GM18505 (cell line): ENCODE results near the gene SCO2.

Experiments used
- ATAC-seq: cut with Tn5 transposase; IDR thresholded peaks from one replicate; pipeline ENCODE4 v1.9.1; 2021; ENCODE audit not compliant: unreplicated experiment
- POLR2A ChIP-seq: IDR thresholded peaks from 4 replicates; pipeline ENCODE4 v1.6.1; 2011; ENCODE audit warnings: borderline replicate concordance; ENCODE audit not compliant: insufficient read depth, insufficient read length; ENCODE audit errors: extremely low read depth

SCO2 gene

DNA sequence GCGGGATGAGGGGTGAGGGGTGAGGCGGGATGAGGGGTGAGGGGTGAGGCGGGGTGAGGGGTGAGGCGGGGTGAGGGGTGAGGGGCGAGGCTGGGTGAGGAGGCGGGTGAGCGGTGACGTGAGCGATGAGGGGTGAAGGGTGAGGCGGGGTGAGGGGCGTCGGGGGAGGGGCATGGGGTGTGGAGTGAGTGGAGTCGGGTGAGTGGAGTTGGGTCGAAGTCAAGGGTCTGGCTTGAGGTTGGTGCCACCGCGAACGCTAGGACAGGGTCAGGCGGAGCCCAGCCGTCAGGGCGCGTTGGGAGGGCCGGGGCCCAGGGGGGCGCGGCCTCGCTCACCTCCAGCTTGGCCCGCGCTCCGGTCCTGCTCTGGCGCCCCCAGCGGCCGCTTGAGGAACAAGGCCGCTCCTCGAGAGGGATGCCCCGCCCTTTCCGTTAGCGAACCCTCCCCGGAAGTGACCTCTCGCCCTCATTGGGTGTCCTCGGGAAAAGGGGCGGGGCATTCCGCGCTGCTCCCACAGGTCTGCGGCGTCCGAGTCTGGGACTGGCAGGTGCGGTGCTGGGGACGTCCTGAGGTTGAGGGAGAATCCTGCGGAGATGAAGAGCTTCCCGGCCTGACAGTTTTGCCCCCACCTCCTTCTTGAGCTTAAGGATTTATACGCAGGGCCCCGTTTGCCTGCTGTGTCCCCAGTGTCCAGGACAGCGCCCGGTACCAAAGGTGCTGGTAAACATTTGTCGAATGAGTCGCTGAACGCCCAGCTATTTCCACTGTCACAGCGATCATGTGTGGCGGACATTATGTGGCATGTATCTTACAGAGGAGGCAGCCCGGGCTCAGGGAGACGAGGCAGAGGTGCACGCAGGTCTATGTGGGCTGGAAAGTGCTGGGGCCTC lies 37.4 kb upstream of the SCO2 start, which contains the start of gene SYCE3:
Gene SYCE3, minus strand, starts transcription at position 397 of the 890 bp plus-strand sequence. CDS start 6,514 bp downstream, outside the sequence.
- peak; percentile 90 for ATAC-seq

DNA sequence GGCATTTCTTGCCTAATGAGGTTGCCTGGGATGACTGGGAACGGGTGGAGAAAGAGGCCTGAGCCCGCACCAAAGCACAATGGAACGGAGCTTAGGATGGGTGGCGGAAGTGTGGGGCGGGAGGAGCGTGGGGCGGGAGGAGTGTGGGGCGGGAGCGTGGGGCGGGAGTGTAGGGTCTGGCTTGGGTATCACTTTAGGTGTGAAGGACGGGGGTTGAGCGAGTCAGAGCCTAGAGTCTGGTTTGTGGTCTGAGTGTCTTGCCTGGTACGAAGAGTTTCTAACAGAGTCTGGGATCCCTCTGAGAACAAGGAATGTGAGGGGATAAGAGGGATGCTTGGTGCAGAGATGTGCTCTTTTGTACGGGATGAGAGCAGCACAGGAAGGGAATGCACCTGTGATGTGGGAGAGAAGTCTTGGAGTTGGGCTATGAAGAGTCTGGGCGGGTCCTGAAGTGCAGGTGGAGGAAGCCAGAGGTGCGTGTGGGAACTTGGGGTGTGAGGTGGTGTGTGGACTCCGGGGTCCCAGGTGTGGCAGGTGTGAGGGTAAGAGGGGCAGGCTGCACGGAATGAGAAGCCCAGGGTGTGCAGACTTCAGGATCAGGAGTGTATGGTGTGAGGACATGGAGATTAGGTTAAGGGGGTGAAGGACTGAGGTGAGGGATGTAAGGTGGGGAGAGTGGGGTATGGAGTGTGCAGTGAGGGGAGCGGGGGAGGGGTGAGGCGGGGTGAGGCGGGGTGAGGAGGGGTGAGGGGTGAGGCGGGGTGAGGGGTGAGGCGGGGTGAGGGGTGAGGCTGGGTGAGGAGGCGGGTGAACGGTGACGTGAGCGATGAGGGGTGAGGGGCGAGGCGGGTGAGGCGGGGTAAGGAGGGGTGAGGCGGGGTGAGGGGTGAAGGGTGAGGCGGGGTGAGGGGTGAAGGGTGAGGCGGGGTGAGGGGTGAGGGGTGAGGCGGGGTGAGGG lies 36.3 kb upstream of the SCO2 start:
- no peak for TF ChIP-seq POLR2A
- no peak for ATAC-seq

More for the DNA sequence above, 37.4 kb upstream of the SCO2 start, which contains the start of gene SYCE3:
- TF ChIP-seq POLR2A: peak; percentile 61

DNA sequence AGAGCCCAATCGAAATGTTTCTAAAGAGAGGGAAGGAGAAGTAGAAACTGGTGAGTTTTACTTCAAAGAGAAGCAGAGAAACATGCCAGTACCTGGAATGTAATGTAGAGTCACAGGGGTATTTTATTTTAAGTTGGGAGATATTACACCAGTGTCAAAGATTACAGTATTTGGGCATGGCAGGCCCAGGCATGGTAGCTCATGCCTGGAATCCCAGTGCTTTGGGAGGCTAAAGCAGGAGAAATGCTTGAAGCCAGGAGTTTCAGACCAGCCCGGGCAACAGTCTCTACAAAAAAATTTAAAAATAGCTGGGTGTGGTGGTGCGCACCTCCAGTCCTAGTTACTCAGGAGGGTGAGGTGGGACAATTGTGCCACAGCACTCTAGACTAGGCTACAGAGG lies 34.6 kb upstream of the SCO2 start:
- ATAC-seq: no peak
- TF ChIP-seq POLR2A: no peak

DNA sequence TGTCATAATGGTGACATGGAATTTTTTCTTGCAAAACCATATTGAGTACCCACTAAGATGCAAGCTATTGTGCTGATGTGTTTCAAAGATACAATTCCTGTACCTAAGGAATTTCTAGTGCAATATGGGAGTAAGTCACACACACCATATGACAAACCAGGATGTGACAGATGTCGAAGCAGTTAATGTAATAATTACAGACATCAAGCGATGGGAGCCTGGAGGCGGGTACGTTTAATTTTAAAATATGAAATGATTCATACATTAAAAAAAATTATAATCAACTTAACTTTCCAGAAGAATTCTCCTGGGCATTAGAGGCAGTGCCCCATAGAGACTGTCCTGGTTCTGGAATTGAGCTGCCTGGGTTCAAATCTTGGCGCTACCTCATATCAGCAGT lies 31.3 kb upstream of the SCO2 start:
- ATAC-seq: no peak
- TF ChIP-seq POLR2A: no peak

DNA sequence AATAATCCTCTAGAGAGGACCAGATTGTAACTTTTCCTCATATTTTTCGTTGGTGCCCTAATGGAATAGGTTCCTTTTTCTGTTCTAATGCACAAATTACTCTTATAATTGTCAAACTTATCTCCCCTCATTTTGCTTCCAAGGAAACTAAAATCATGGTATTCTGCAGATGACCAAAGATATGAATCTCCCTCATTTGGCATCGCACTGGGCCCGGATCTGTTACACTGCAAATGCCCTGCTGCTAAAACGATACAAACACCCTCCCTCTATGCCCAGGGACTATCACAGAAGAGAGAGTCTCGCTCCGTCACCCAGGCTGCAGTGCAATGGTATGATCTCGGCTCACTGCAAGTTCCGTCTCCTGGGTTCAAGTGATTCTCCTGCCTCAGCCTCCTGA lies 27.9 kb upstream of the SCO2 start:
- no peak for ATAC-seq
- no peak for TF ChIP-seq POLR2A

DNA sequence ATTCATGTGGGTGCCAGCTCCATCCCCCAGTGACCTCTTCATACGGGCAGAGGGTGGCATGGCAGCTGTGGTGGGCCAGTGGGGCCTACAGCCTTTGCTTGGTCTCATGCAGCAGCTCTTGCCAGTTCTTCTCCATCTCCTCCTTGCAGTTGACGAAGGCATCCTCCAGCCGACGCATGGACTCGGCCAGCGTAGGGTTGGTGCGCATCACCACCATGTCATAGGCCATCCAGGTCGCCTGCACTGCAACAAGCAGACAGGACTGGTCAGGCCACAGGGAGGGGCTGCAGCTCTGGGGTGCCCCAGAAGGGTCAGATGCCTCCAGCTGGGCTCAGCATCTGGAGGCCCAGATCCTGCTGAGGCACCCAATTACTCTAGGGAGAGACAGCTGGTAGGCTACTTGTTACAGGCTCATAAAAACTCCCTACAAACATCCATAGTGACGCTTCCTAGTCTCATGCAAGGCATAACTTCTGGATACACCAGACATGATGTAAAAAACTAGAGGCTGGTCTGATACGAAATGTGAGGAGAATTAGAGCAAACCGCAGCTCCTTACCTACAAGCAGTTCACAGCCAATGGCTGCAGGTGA lies 25.9 kb upstream of the SCO2 start:
- no peak for ATAC-seq
- TF ChIP-seq POLR2A: no peak

DNA sequence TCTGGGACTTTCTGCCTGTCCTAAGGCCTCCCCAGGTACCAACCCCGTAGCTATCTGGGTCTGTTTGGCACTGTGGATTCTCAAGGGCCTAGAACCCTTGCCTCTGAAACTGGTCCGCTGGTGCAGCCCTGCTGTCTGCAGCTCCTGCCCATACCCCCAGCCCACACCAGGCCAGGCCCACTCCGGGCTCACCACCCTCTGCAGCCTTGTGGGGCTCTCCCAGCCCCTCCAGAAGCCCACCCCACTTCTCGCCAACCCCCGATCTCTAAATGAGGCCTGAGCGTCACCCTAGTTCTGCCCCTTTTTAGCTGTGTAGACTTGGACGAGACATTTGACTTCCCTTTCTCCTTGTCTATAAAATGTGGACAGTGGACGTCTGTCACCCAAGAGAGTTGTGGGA lies 25.0 kb upstream of the SCO2 start:
- no peak for TF ChIP-seq POLR2A
- ATAC-seq: no peak

DNA sequence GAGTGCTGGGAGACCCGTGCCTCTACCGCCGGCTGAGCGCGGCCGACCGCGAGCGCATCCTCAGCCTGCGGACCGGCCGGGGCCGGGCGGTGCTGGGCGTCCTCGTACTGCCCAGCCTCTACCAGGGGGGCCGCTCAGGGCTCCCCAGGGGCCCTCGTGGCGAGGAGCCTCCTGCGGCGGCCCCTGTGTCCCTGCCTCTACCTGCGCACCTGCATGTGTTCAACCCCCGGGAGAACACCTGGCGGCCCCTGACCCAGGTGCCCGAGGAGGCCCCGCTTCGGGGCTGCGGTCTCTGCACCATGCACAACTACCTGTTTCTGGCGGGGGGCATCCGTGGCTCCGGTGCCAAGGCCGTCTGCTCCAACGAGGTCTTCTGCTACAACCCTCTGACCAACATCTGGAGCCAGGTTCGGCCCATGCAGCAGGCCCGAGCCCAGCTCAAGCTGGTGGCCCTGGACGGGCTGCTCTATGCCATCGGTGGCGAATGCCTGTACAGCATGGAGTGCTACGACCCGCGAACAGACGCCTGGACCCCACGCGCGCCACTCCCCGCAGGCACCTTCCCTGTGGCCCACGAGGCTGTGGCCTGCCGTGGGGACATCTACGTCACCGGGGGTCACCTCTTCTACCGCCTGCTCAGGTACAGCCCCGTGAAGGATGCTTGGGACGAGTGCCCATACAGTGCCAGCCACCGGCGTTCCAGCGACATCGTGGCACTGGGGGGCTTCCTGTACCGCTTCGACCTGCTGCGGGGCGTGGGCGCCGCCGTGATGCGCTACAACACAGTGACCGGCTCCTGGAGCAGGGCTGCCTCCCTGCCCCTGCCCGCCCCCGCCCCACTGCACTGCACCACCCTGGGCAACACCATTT lies 23.8 kb upstream of the SCO2 start:
- ATAC-seq: no peak
- no peak for TF ChIP-seq POLR2A

DNA sequence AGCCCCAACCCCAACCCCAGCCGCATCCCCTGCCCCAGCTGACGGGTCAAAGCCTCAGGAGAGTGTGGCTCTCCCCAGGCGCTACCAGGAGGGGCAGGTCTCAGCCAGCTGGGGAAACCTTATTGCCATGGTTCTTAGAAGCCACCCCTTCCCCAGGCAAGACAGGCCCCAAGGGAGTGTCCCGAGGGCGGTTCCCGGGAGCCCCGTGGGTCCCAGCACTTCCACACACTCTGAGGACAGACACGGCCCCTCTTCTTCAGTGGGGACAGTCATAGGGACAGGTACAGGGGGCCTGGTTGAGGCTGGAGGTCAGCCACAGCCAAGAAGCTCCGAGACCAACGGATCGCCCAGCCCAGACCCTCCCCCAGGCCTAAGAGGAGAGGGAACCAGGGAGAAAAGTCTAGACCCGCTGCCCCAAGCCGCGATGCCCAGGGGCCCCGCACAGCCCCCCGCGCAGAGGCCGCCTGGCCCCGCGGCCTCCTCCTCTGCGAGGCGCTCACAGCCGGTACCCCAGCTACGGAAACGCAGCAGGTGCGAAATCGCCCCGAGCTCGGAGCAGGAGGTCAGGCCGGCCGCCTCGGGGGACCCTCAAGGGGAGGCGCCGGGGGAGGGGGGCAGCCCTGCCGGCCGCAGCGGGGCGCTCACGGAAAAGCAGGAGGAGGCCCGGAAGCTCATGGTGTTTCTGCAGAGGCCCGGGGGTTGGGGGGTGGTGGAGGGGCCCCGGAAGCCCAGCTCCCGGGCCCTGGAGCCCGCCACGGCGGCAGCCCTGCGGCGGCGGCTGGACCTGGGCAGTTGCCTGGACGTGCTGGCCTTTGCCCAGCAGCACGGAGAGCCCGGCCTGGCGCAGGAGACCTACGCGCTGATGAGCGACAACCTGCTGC lies 22.9 kb upstream of the SCO2 start:
- TF ChIP-seq POLR2A: peak; percentile 55
- ATAC-seq: no peak

DNA sequence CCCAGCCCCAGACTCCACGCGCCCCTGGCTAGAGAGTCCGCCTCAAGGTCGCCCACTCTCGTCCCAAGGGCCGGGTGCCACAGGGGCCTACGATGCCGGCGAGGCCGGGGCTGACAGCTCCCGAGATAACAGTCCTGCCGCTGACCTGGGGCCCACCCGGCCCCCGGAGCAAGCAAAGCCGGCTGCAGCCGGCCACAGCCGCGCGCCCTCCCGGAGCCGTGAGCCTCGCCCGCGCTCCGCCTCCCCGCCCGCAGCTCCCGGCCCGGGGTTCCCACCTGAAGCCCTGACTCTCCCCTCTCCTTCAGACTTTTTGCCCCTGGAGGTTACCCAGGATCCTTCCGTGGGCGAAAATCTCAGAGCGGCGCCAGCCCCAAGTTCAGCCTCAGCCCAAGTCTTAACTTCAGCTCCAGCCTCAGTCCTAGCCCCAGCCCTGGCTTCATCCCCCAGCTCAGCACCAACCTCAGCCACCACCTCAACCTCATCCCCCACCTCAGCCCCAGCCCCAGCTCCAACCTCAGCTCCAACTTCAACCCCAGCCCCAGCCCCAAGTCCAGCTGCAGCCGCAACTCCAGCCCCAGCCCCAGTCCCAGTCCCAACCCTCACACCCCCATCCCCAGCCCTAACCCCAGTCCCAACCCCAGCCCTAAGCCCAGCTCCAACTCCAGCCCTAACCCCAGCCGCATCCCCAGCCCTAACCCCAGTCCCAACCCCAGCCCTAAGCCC lies 22.0 kb upstream of the SCO2 start:
- no peak for ATAC-seq
- no peak for TF ChIP-seq POLR2A

DNA sequence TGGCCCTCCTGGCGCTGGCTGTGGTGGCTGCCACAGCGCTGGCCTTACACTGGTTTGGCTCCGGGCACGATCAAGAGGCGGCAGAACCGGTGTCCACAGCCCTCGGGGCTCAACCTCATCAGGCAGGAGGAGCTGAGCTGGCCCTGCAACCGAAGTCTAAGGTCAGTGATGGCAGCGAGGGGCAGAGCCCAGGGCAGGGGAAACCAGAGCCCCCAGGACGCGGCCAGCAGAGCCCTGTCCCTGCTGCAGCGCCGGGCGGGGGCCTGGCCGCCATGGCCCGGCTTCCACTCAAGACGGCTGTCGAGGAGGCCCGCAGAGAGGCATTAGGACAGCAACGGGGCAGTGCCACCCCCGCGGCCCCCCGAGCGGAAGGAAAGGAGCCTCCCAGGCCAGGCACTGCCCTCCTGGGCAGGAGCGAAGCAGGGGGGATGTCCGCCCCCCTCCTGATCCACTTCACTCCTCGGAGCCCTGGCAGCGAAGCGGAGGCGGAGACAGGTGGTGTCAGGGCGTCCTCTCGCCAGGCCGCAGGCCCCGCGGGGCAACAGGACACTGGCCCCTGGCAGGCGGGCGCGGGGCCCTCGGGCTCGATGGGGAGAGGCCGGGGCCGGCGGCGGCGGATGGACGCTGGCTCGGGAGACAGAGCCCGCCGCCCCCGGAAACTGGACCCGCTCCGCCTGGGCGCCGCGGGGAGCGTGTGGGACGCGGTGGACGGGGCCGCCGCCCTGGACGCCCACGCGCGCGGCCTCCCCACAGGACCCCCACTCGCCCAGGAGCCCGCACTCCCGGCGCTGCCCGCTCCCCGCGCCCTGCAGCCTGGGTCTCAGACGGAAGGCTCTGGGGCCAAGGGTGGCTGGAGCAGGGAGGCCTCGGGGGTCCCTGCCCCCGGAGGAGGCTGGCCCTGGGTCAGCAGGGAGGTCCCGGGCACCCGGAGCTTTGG lies 21.2 kb upstream of the SCO2 start:
- TF ChIP-seq POLR2A: no peak
- ATAC-seq: no peak
